Motor neuron (in vitro differentiated cells): Measurements from ENCODE around the gene COL9A2. TPM values are rescaled to one million over a fixed set of nuclear protein-coding genes. Genes with fewer than 3 reads are reported as not detected.
A peak's percentile ranks its signal among the peaks of the same experiment; 100 is the strongest.

Experiments
- ATAC-seq, 8 experiments: fragments of 200-7000 bp; cut with Tn5 transposase; replicated peaks in 6 of 8; 2 replicates each; pipeline ENCODE4 v1.8.0; 2021; ENCODE audit warnings: mild to moderate bottlenecking in 8 of 8, moderate library complexity in 8 of 8
- H3K27ac ChIP-seq, 2 donors: fragments of 250-450 bp; sonication (Bioruptor Pico); 2 replicates each; pipeline ENCODE4 v1.9.0; 2021; ENCODE audit warnings: antibody characterized with exemption in 2 of 2, mild to moderate bottlenecking in 2 of 2, moderate library complexity in 1 of 2
- H3K4me1 ChIP-seq, 2 donors: fragments of 250-450 bp; sonication (Bioruptor Pico); replicated peaks in 1 of 2; 2 replicates each; pipeline ENCODE4 v1.6.1; 2021; ENCODE audit warnings: antibody characterized with exemption in 2 of 2, mild to moderate bottlenecking in 2 of 2, moderate library complexity in 1 of 2
- H3K4me3 ChIP-seq, 5 donors: fragments of 250-450 bp; sonication (Bioruptor Pico); 2 replicates each; pipeline ENCODE4 v1.9.0; 2021; ENCODE audit warnings: antibody characterized with exemption in 5 of 5, mild to moderate bottlenecking in 5 of 5, moderate library complexity in 4 of 5
- WGBS, 10 experiments: fragments of 450-650 bp; shearing (Covaris generic); methylation state at CpG; one replicate each; pipeline ENCODE4 v1.0.0; 2022; 5-methylcytosine and 5-hydroxymethylcytosine counted together
- in situ Hi-C, 9 experiments: fragments of 400-800 bp; cut with MboI; loops; one replicate each; pipeline ENCODE4 v1.15.0; 2021; ENCODE audit warnings: low sequenced_read_pairs in 9 of 9, low pct_unique_long_range_greater_than_20kb in 2 of 9; ENCODE audit not compliant: unreplicated experiment in 9 of 9
- total RNA-seq, 8 experiments: library from RNA; unstranded; fragments of 300-600 nt; gene quantifications; 2 replicates each; pipeline versions ENCODE4 v1.2.3 to v1.2.4, GENCODE V29; 2022

Gene COL9A2
- 1 to 10 TPM in 7 of 8 experiments, under 1 TPM in 1; 0.87 to 7.1 (median 1.6) TPM for total RNA-seq

- WGBS, 10 experiments: 0 to 6% methylated on average over 6 to 15 of the region's 84 CpGs; no CpG with 5 or more reads in 8 of the 10 experiments
- ATAC-seq: peak in 7 of 8 experiments; percentile 17 to 83 (median 78)
- in situ Hi-C loops: loop anchor here in 1 of 9 experiments (25.0 kb wide), 1 partner anchor 179 kb away; no protein-coding TSS in a partner anchor
- Histone ChIP-seq H3K4me1 (peaks cover 3 to 8% of the 10 kb centered on the region in 2 donors), H3K27ac (no peak within 1 kb of the TSS), H3K4me3 (peak within 1 kb of the TSS; percentile 9 to 31 (median 23))
Observed at GRCh38 chr1:40316595-40317393, at the start of gene COL9A2. Gene COL9A2, minus strand, starts transcription at chr1:40317286. Its CDS starts 89 bp downstream, at chr1:40317197.

GRCh38 chr1:40363721-40364120 lies 46.6 kb upstream of the COL9A2 start:
- no peak overlapping the region for H3K27ac ChIP-seq
- 0 to 40% (median 9%) methylated on average over 1 to 2 of the region's 2 CpGs; no CpG with 5 or more reads in 4 of the 10 experiments for WGBS, 10 experiments
- H3K4me1 ChIP-seq: no peaks in the 10 kb centered on the region
- in situ Hi-C loops: no loop called here
- no peak overlapping the region for H3K4me3 ChIP-seq
- ATAC-seq: peak; percentile 42 to 95 (median 72)

- ATAC-seq: peak in 2 of 8 experiments; percentile 26 to 31
- no peak overlapping the region for H3K27ac ChIP-seq
- in situ Hi-C loops: no loop called here
- H3K4me1 ChIP-seq: no peaks in the 10 kb centered on the region
- no peak overlapping the region for H3K4me3 ChIP-seq
- WGBS, 10 experiments: 0 to 94% (median 54%) methylated on average over 2 of the region's 2 CpGs; no CpG with 5 or more reads in 2 of the 10 experiments
Observed at GRCh38 chr1:40362699-40363098, 45.6 kb upstream of the COL9A2 start.

GRCh38 chr1:40362199-40362598 lies 45.1 kb upstream of the COL9A2 start:
- in situ Hi-C loops: no loop called here
- ATAC-seq: no peak
- Histone ChIP-seq H3K27ac (no peak overlapping the region), H3K4me3 (no peak overlapping the region), H3K4me1 (no peaks in the 10 kb centered on the region)
- 23 to 100% (median 64%) methylated on average over 1 to 2 of the region's 2 CpGs; no CpG with 5 or more reads in 2 of the 10 experiments for WGBS, 10 experiments

- no peaks in the 10 kb centered on the region for H3K4me1 ChIP-seq
- ATAC-seq: no peak
- in situ Hi-C loops: no loop called here
- 57 to 100% (median 83%) methylated on average over 1 to 4 of the region's 4 CpGs; no CpG with 5 or more reads in 3 of the 10 experiments for WGBS, 10 experiments
- H3K4me3 ChIP-seq: no peak overlapping the region
- no peak overlapping the region for H3K27ac ChIP-seq
Observed at GRCh38 chr1:40361637-40362036, 44.6 kb upstream of the COL9A2 start.

GRCh38 chr1:40361201-40361600 lies 44.1 kb upstream of the COL9A2 start:
- H3K4me3 ChIP-seq: no peak overlapping the region
- ATAC-seq: no peak
- no peaks in the 10 kb centered on the region for H3K4me1 ChIP-seq
- H3K27ac ChIP-seq: no peak overlapping the region
- in situ Hi-C loops: no loop called here
- 0 to 71% (median 42%) methylated on average over 1 of the region's 1 CpG; no CpG with 5 or more reads in 6 of the 10 experiments for WGBS, 10 experiments

- H3K4me3 ChIP-seq: no peak overlapping the region
- no peak for ATAC-seq
- no peaks in the 10 kb centered on the region for H3K4me1 ChIP-seq
- no peak overlapping the region for H3K27ac ChIP-seq
- in situ Hi-C loops: no loop called here
Observed at GRCh38 chr1:40360631-40361030, 43.5 kb upstream of the COL9A2 start.

GRCh38 chr1:40357625-40358024 lies 40.5 kb upstream of the COL9A2 start:
- in situ Hi-C loops: no loop called here
- Histone ChIP-seq H3K27ac (no peak overlapping the region), H3K4me1 (no peaks in the 10 kb centered on the region), H3K4me3 (no peak overlapping the region)
- no peak for ATAC-seq

GRCh38 chr1:40353082-40353481 lies 36.0 kb upstream of the COL9A2 start:
- WGBS, 10 experiments: 67 to 100% (median 90%) methylated on average over 1 to 3 of the region's 3 CpGs; no CpG with 5 or more reads in 1 of the 10 experiments
- Histone ChIP-seq H3K27ac (no peak overlapping the region), H3K4me1 (no peaks in the 10 kb centered on the region), H3K4me3 (no peak overlapping the region)
- ATAC-seq: no peak
- in situ Hi-C loops: no loop called here

- ATAC-seq: peak in 1 of 8 experiments; percentile 22
- in situ Hi-C loops: no loop called here
- 26 to 94% (median 87%) methylated on average over 2 to 3 of the region's 3 CpGs; no CpG with 5 or more reads in 1 of the 10 experiments for WGBS, 10 experiments
- no peak overlapping the region for H3K27ac ChIP-seq
- no peak overlapping the region for H3K4me3 ChIP-seq
- no peaks in the 10 kb centered on the region for H3K4me1 ChIP-seq
Observed at GRCh38 chr1:40352126-40352525, 35.0 kb upstream of the COL9A2 start.

GRCh38 chr1:40351124-40351523 lies 34.0 kb upstream of the COL9A2 start:
- Histone ChIP-seq H3K4me1 (no peaks in the 10 kb centered on the region), H3K4me3 (no peak overlapping the region), H3K27ac (no peak overlapping the region)
- in situ Hi-C loops: no loop called here
- ATAC-seq: no peak
- WGBS, 10 experiments: 20 to 83% (median 50%) methylated on average over 1 to 2 of the region's 2 CpGs; no CpG with 5 or more reads in 1 of the 10 experiments

GRCh38 chr1:40350391-40350790 lies 33.3 kb upstream of the COL9A2 start:
- no peaks in the 10 kb centered on the region for H3K4me1 ChIP-seq
- no peak overlapping the region for H3K4me3 ChIP-seq
- ATAC-seq: no peak
- in situ Hi-C loops: no loop called here
- H3K27ac ChIP-seq: no peak overlapping the region
- WGBS, 10 experiments: 20 to 100% (median 71%) methylated on average over 1 to 2 of the region's 2 CpGs; no CpG with 5 or more reads in 4 of the 10 experiments

GRCh38 chr1:40344597-40344996 lies 27.5 kb upstream of the COL9A2 start:
- Histone ChIP-seq H3K4me3 (no peak overlapping the region), H3K4me1 (no peaks in the 10 kb centered on the region), H3K27ac (no peak overlapping the region)
- ATAC-seq: peak in 5 of 8 experiments; percentile 20 to 68 (median 47)
- 10 to 56% (median 36%) methylated on average over 2 to 6 of the region's 6 CpGs for WGBS, 10 experiments
- in situ Hi-C loops: loop anchor here in 4 of 9 experiments (25.0 kb wide), 2 partner anchors 207 to 257 kb away; partner anchors contain the start of gene PPT1 (in 1 of the 4)
